Astrocyte of the spinal cord (primary cell): ENCODE measurements around the gene LOXHD1.

Experiments
- DNase-seq: peaks from one replicate; pipeline ENCODE4 v3.0.0; 2011; ENCODE audit warnings: low read depth, low spot score
- H3K4me3 ChIP-seq: 2 replicates; pipeline ENCODE4 v1.5.1; 2011; ENCODE audit warnings: low read depth, mild to moderate bottlenecking, low read length, moderate library complexity
- CTCF ChIP-seq: IDR thresholded peaks from 2 replicates; pipeline ENCODE4 v1.5.1; 2012; ENCODE audit warnings: low read depth, mild to moderate bottlenecking, low read length, inconsistent platforms
- in situ Hi-C: cut with HindIII; loops from 2 replicates; pipeline ENCODE4 v1.10.0; 2017; ENCODE audit warnings: low sequenced_read_pairs

LOXHD1 gene

GRCh38 chr18:46646468-46646867 lies 10.6 kb downstream of the LOXHD1 start:
- in situ Hi-C loops: no loop called here
- no peak for DNase-seq
- no peak overlapping the region for H3K4me3 ChIP-seq
- TF ChIP-seq CTCF: no peak

GRCh38 chr18:46642561-46642960 lies 14.5 kb downstream of the LOXHD1 start:
- H3K4me3 ChIP-seq: no peak overlapping the region
- DNase-seq: no peak
- no peak for TF ChIP-seq CTCF
- in situ Hi-C loops: no loop called here

GRCh38 chr18:46641917-46642316 lies 15.1 kb downstream of the LOXHD1 start:
- no peak for DNase-seq
- H3K4me3 ChIP-seq: no peak overlapping the region
- in situ Hi-C loops: no loop called here
- no peak for TF ChIP-seq CTCF

GRCh38 chr18:46639386-46639785 lies 17.6 kb downstream of the LOXHD1 start:
- no peak overlapping the region for H3K4me3 ChIP-seq
- DNase-seq: no peak
- no peak for TF ChIP-seq CTCF
- in situ Hi-C loops: no loop called here

- no peak overlapping the region for H3K4me3 ChIP-seq
- TF ChIP-seq CTCF: no peak
- no peak for DNase-seq
- in situ Hi-C loops: no loop called here
Observed at GRCh38 chr18:46636040-46636630, 20.9 kb downstream of the LOXHD1 start.

GRCh38 chr18:46632401-46633071 lies 24.5 kb downstream of the LOXHD1 start:
- in situ Hi-C loops: no loop called here
- no peak for TF ChIP-seq CTCF
- H3K4me3 ChIP-seq: no peak overlapping the region
- DNase-seq: no peak
